Putamen (tissue), 1 donor: ENCODE results near the gene OR7G2.
"Not testable (repeated sequence)": the region's sequence is repeated elsewhere in the genome, so short reads cannot be mapped to it uniquely, and the experiment has no call there.

Experiments
- DNase-seq: peaks from one replicate; pipeline ENCODE4 v3.0.0-alpha.2; 2016; ENCODE audit warnings: low spot score

The OR7G2 gene

GRCh38 chr19:9073806-9074205 lies 33.5 kb downstream of the OR7G2 start:
- no peak for DNase-seq

- not testable (repeated sequence) for DNase-seq
Measured at GRCh38 chr19:9071720-9072119, 35.6 kb downstream of the OR7G2 start.

GRCh38 chr19:9070066-9070465 lies 37.2 kb downstream of the OR7G2 start:
- DNase-seq = no peak

- no peak for DNase-seq
Measured at GRCh38 chr19:9065457-9066014, 41.7 kb downstream of the OR7G2 start.

GRCh38 chr19:9061879-9062278 lies 45.4 kb downstream of the OR7G2 start:
- DNase-seq = no peak

- no peak for DNase-seq
Measured at GRCh38 chr19:9060564-9061340, 46.5 kb downstream of the OR7G2 start.

- DNase-seq = no peak
Measured at GRCh38 chr19:9058905-9059667, 48.2 kb downstream of the OR7G2 start.

- DNase-seq = no peak
Measured at GRCh38 chr19:9057505-9058258, 49.6 kb downstream of the OR7G2 start.

- DNase-seq = not testable (repeated sequence)
Measured at GRCh38 chr19:9056131-9056530, 51.1 kb downstream of the OR7G2 start.

- no peak for DNase-seq
Measured at GRCh38 chr19:9054765-9055164, 52.5 kb downstream of the OR7G2 start.

- no peak for DNase-seq
Measured at GRCh38 chr19:9054207-9054606, 53.1 kb downstream of the OR7G2 start.

GRCh38 chr19:9053674-9054073 lies 53.6 kb downstream of the OR7G2 start:
- not testable (repeated sequence) for DNase-seq

- no peak for DNase-seq
Measured at GRCh38 chr19:9052894-9053293, 54.4 kb downstream of the OR7G2 start.
